Ascending aorta (tissue), 2 donors: ENCODE results near the gene USP47. TPM values are rescaled to one million over a fixed set of nuclear protein-coding genes. Genes with fewer than 3 reads are reported as not detected.
A peak's percentile ranks its signal among the peaks of the same experiment; 100 is the strongest.

ENCODE experiments used
- DNase-seq, 2 donors: peaks; one replicate each; pipeline ENCODE4 v3.0.0-alpha.2; 2019; ENCODE audit warnings: low spot score in 2 of 2
- H3K27ac ChIP-seq, 2 donors: fragments of 200-600 bp; sonication (generic); one replicate each; pipeline ENCODE4 v1.5.1; 2016 to 2017; ENCODE audit warnings: mild to moderate bottlenecking in 1 of 2
- H3K27me3 ChIP-seq: fragments of 200-600 bp; sonication (generic); one replicate; pipeline ENCODE4 v1.5.1; 2017
- H3K36me3 ChIP-seq, 2 donors: fragments of 200-600 bp; sonication (generic); one replicate each; pipeline ENCODE4 v1.5.1; 2016
- H3K4me1 ChIP-seq, 2 donors: fragments of 200-600 bp; sonication (generic); one replicate each; pipeline ENCODE4 v1.5.1; 2016 to 2017; ENCODE audit warnings: mild to moderate bottlenecking in 1 of 2
- H3K4me3 ChIP-seq, 2 donors: fragments of 200-600 bp; sonication (generic); one replicate each; pipeline ENCODE4 v1.5.1; 2016 to 2017; ENCODE audit warnings: mild to moderate bottlenecking in 1 of 2
- H3K9me3 ChIP-seq, 2 donors: fragments of 200-600 bp; sonication (generic); one replicate each; pipeline ENCODE4 v1.5.1; 2016
- intact Hi-C: fragments of 100-400 bp; cut with DNase I; formaldehyde crosslinking; loops from one replicate; pipeline ENCODE4 v1.15.1; 2023
- total RNA-seq: library from RNA; depleted of rRNA; stranded (reverse); fragments of >200 nt; gene quantifications from one replicate; pipeline ENCODE4 v1.1.0, GENCODE V29; 2016
- TF ChIP-seq, protein P1 (sequence below), 3 experiments: fragments of 200-600 bp in 2 of 3; fragments of 450-650 bp in 1 of 3; sonication (generic) in 2 of 3; IDR thresholded peaks; one replicate each; pipeline ENCODE4 v1.5.1; 2016 to 2019; ENCODE audit warnings: antibody characterized with exemption in 3 of 3, mild to moderate bottlenecking in 1 of 3, moderate library complexity in 1 of 3

USP47 gene
- total RNA-seq, 1 donor from 2014 or later = 18.2 TPM

DNA sequence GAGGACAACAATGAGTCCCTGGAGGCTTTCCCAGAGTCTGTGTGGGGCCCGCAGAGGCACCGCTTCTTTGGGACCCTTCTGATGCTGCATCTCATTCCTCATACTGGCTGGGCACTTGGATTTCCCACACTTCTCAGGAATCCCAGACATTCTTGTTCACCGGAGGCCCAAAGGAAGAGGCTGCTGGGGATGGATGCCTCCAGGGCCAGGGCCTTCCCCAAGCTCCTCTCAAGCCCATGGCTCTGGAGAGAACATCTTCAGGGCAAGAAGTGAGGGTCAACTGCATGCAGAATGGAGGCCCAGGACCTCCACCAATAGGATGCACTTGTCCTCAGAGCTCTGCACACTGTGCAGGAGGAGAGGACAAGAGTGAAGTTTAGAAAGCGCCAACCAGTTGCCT lies 132.1 kb downstream of the USP47 start:
- intact Hi-C loops = loop anchor here (1.0 to 10.0 kb wide), 2 partner anchors 70 to 311 kb away; no protein-coding TSS in a partner anchor
- H3K4me1 ChIP-seq = peaks cover 36 to 86% of the 10 kb centered on the region in 2 donors
- H3K4me3 ChIP-seq = no peak overlapping the region

DNA sequence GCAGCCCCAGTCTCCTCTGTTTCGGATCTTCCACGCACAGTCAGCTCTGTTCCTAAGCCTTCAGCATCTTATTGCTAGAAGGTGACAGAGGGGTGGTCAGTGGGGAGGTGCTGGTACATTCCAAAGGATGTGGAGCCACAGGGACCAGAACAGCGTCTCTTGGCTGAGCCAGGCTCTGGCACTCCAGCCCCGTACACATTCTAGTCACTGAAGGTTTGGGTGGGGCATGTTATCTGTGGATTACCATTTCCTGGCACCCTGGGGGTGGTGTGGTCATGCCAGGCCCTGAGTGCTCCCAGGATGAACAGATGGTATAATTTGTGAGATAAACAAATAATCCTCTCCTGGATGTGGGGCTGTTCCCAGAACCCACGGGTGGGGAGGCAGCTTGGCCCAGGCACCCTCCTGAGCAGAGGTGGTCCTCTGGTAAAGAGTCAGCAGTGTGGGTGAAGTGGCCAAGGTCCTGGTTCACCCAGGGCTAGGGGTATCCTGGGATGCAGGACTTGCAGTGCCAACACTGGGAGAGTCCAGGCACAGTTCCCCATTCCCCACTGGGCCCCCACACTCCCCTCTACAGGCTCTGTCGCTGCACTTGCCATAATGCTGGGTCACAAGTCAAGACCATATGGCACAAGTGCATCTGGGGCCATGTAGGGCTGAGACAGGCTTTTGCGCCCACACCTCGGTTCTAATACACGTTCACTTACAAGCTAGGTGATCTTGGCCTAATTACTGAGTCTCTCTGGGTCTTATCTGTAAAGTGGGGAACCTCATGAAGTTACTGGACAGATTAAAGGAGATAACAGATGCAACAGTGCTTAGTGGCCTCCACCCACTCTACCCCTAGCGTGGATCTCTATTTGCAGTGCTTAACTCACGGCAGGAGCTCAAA lies 133.7 kb downstream of the USP47 start:
- Histone ChIP-seq H3K4me3 (no peak overlapping the region), H3K4me1 (peaks cover 43 to 87% of the 10 kb centered on the region in 2 donors), H3K9me3 (no peaks in the 10 kb centered on the region), H3K27ac (peak overlapping the region; percentile 81 to 83), H3K27me3 (no peaks in the 10 kb centered on the region), H3K36me3 (no peaks in the 10 kb centered on the region)
- TF ChIP-seq, protein P1, sequence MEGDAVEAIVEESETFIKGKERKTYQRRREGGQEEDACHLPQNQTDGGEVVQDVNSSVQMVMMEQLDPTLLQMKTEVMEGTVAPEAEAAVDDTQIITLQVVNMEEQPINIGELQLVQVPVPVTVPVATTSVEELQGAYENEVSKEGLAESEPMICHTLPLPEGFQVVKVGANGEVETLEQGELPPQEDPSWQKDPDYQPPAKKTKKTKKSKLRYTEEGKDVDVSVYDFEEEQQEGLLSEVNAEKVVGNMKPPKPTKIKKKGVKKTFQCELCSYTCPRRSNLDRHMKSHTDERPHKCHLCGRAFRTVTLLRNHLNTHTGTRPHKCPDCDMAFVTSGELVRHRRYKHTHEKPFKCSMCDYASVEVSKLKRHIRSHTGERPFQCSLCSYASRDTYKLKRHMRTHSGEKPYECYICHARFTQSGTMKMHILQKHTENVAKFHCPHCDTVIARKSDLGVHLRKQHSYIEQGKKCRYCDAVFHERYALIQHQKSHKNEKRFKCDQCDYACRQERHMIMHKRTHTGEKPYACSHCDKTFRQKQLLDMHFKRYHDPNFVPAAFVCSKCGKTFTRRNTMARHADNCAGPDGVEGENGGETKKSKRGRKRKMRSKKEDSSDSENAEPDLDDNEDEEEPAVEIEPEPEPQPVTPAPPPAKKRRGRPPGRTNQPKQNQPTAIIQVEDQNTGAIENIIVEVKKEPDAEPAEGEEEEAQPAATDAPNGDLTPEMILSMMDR (IDR thresholded peaks at IDR 0.05) = no peak
- intact Hi-C loops = loop anchor here (2.0 to 10.0 kb wide), 3 partner anchors 33 to 309 kb away; partner anchors contain the start of gene DKK3
- peak in 1 of 2 donors; percentile 62 for DNase-seq

More for the DNA sequence above, 132.1 kb downstream of the USP47 start:
- Histone ChIP-seq H3K9me3 (no peaks in the 10 kb centered on the region), H3K27me3 (no peaks in the 10 kb centered on the region), H3K36me3 (no peaks in the 10 kb centered on the region), H3K27ac (peak overlapping the region; percentile 81 to 83)
- TF ChIP-seq, protein P1 (IDR thresholded peaks at IDR 0.05) = no peak
- DNase-seq = no peak

- H3K36me3 ChIP-seq = no peaks in the 10 kb centered on the region
- H3K4me3 ChIP-seq = peak overlapping the region in 1 of 2 donors; percentile 17
- peak in 1 of 2 donors; percentile 66 for DNase-seq
- intact Hi-C loops = loop anchor here (2.0 to 10.0 kb wide), 3 partner anchors 32 to 308 kb away; partner anchors contain the start of gene DKK3
- H3K27ac ChIP-seq = peak overlapping the region; percentile 81 to 83
- no peaks in the 10 kb centered on the region for H3K9me3 ChIP-seq
- TF ChIP-seq, protein P1 (IDR thresholded peaks at IDR 0.05) = no peak
- H3K27me3 ChIP-seq = no peaks in the 10 kb centered on the region
- peaks cover 43 to 89% of the 10 kb centered on the region in 2 donors for H3K4me1 ChIP-seq
These were observed 134.8 kb downstream of the USP47 start for GRCh38 chr11:11976481-11977127.

DNA sequence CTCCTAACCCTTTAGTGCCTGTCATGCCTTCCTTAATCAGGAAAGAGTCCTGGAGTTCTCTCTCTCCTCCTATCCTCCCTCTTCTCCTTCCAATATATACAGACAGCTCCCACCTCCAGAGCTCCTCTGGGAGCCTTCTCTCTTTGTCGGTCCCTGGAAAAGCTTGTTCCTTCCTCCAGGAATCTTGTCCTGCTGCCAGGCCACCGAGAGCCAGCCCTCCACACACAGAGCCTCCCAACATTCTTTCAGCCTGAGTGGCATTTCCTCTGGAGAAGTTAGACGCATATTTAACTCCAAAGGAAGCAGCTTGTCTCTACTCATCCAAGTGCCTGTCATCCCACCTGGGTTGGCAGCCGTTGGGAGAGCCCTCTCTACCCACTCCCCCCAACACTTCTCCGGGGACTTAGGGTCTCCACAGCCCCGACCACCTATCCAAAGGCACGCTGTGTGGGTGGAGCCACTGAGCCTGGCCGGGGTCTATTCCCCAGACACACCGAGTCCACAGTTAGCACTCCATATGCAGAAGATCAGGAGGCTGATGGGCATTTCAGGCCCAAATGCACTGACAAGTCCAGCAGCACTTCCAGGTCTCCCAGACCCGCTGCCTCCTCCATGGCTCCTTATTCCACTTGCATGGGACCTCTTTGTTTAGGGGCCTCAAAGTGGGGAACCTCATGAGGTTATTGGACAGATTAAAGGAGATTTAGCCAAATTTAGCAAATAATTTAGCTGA lies 135.6 kb downstream of the USP47 start:
- Histone ChIP-seq H3K9me3 (no peaks in the 10 kb centered on the region), H3K36me3 (no peaks in the 10 kb centered on the region), H3K27me3 (no peaks in the 10 kb centered on the region), H3K4me1 (peaks cover 43 to 90% of the 10 kb centered on the region in 2 donors), H3K27ac (peak overlapping the region; percentile 81 to 83), H3K4me3 (peak overlapping the region in 1 of 2 donors; percentile 17)
- DNase-seq = peak in 1 of 2 donors; percentile 92
- intact Hi-C loops = loop anchor here (2.0 to 10.0 kb wide), 3 partner anchors 31 to 307 kb away; partner anchors contain the start of gene DKK3
- TF ChIP-seq, protein P1 (IDR thresholded peaks at IDR 0.05) = no peak

- Histone ChIP-seq H3K27ac (peak overlapping the region; percentile 81 to 83), H3K27me3 (no peaks in the 10 kb centered on the region), H3K9me3 (no peaks in the 10 kb centered on the region), H3K36me3 (no peaks in the 10 kb centered on the region), H3K4me1 (peaks cover 36 to 88% of the 10 kb centered on the region in 2 donors), H3K4me3 (no peak overlapping the region)
- peak in 1 of 2 donors; percentile 60 for DNase-seq
- TF ChIP-seq, protein P1 (IDR thresholded peaks at IDR 0.05) = no peak
- intact Hi-C loops = loop anchor here (10.0 kb wide), 1 partner anchor 307 kb away; no protein-coding TSS in a partner anchor
These were observed 136.4 kb downstream of the USP47 start for GRCh38 chr11:11978098-11978637.
